HepG2 (cell line): ENCODE results near the gene ARRDC1. TPM values are rescaled to one million over a fixed set of nuclear protein-coding genes. Genes with fewer than 3 reads are reported as not detected.

Experiments used
- ATAC-seq: fragments of 200-7000 bp; cut with Tn5 transposase; 3 replicates; pipeline ENCODE4 v1.9.1; 2020; ENCODE audit warnings: mild to moderate bottlenecking, moderate library complexity
- BruUV-seq: library from RNA; stranded (reverse); fragments of 400-500 nt; replicated peaks from 2 replicates; lab custom pipeline; 2021; lab: Mats Ljungman, UMichigan
- CTCF ChIA-PET: fragments of 300-600 bp; formaldehyde crosslinking; extraction: SDS; loops from one replicate; lab custom pipeline; 2021; ENCODE audit warnings: low total read pairs, inconsistent platforms, low intra/inter-chr PET ratio; lab: Yijun Ruan, JAX
- POLR2A ChIA-PET: fragments of 350-600 bp; sonication (Branson Sonifier 250); formaldehyde crosslinking; loops from one replicate; lab custom pipeline; 2020; ENCODE audit warnings: antibody characterized with exemption, inconsistent platforms; lab: Yijun Ruan, JAX
- DNase-seq: peaks from one replicate; pipeline ENCODE4 v3.0.0-alpha.2; 2015; ENCODE audit warnings: low spot score
- FAIRE-seq: peaks from 3 replicates; lab custom pipeline; 2011; peaks lifted over from hg19 to GRCh38; lab: Jason Lieb, UNC
- H2AFZ ChIP-seq: one replicate; pipeline ENCODE4 v1.6.1; 2011; ENCODE audit warnings: low read length, inconsistent platforms
- H3K27ac ChIP-seq: fragments of 300-600 bp; 3 replicates; pipeline ENCODE4 v1.8.0; 2011; ENCODE audit warnings: mixed run types, mild to moderate bottlenecking, mixed read lengths, low read length, inconsistent platforms; ENCODE audit not compliant: insufficient read depth; ENCODE audit errors: extremely low read length
- H3K27me3 ChIP-seq, 2 experiments: fragments of 200-600 bp in 1 of 2; 2 replicates in 1 of 2; 3 replicates in 1 of 2; pipeline versions ENCODE4 v1.6.0 to v1.8.0; 2011; ENCODE audit warnings: low read length in 2 of 2, mild to moderate bottlenecking in 2 of 2, moderate library complexity in 2 of 2, inconsistent platforms in 1 of 2; ENCODE audit not compliant: insufficient read depth in 2 of 2, control insufficient read depth in 1 of 2
- H3K36me3 ChIP-seq, 2 experiments: fragments of 200-600 bp in 1 of 2; replicated peaks in 1 of 2; 2 replicates in 1 of 2; 3 replicates in 1 of 2; pipeline versions ENCODE4 v1.5.1 to v1.8.0; 2011; ENCODE audit warnings: low read length in 2 of 2, inconsistent platforms in 1 of 2; ENCODE audit not compliant: insufficient read depth in 2 of 2, control insufficient read depth in 1 of 2
- H3K4me1 ChIP-seq: 2 replicates; pipeline ENCODE4 v1.5.1; 2012; ENCODE audit warnings: low read length, inconsistent platforms; ENCODE audit not compliant: insufficient read depth
- H3K4me2 ChIP-seq: 2 replicates; pipeline ENCODE4 v1.6.0; 2011; ENCODE audit warnings: low read depth, low read length, inconsistent platforms
- H3K4me3 ChIP-seq, 3 experiments: fragments of 200-600 bp in 1 of 3; sonication (generic), shearing (Covaris generic) in 1 of 3; replicated peaks in 1 of 3; 2 replicates each; pipeline ENCODE4 v1.5.1; 2011 to 2016; ENCODE audit warnings: low read length in 3 of 3, inconsistent platforms in 2 of 3, low read depth in 2 of 3, mild to moderate bottlenecking in 2 of 3, control low read depth in 1 of 3, mixed read lengths in 1 of 3; ENCODE audit not compliant: insufficient read depth in 1 of 3
- H3K79me2 ChIP-seq: one replicate; pipeline ENCODE4 v1.6.1; 2011; ENCODE audit warnings: low read length, inconsistent platforms; ENCODE audit not compliant: insufficient read depth
- H3K9ac ChIP-seq: 2 replicates; pipeline ENCODE4 v1.6.0; 2011; ENCODE audit warnings: mild to moderate bottlenecking, low read depth, low read length, inconsistent platforms; ENCODE audit not compliant: insufficient read depth
- H3K9me3 ChIP-seq: 2 replicates; pipeline ENCODE4 v1.5.1; 2012; ENCODE audit warnings: mild to moderate bottlenecking, low read length
- H4K20me1 ChIP-seq: 2 replicates; pipeline ENCODE4 v1.6.0; 2011; ENCODE audit warnings: inconsistent platforms, mild to moderate bottlenecking, low read length, moderate library complexity; ENCODE audit not compliant: insufficient read depth
- ARNT ChIP-seq: fragments of 450-650 bp; IDR thresholded peaks from 2 replicates; pipeline ENCODE4 v1.6.1; 2017
- CENPT ChIP-seq: sonication (generic); formaldehyde crosslinking; IDR thresholded peaks from 2 replicates; pipeline ENCODE4 v1.8.0; 2022; ENCODE audit warnings: low read depth, mild to moderate bottlenecking, moderate library complexity, missing genetic modification reagents
- HCFC1 ChIP-seq: fragments of 150-350 bp; IDR thresholded peaks from 2 replicates; pipeline ENCODE4 v1.6.1; 2014; ENCODE audit warnings: low read depth, low read length
- HNRNPK ChIP-seq: fragments of 200-400 bp; formaldehyde crosslinking; IDR thresholded peaks from 2 replicates; pipeline ENCODE4 v1.6.1; 2018; ENCODE audit warnings: low read length, low read depth, moderate library complexity, mild to moderate bottlenecking; ENCODE audit not compliant: poor library complexity, severe bottlenecking
- MAFF ChIP-seq: IDR thresholded peaks from 2 replicates; pipeline ENCODE4 v1.6.1; 2011; ENCODE audit warnings: low read depth, low read length, improper control_type of control experiment
- MAFK ChIP-seq, 2 experiments: IDR thresholded peaks in 1 of 2; conservative IDR thresholded peaks in 1 of 2; 2 replicates each; pipeline ENCODE4 v1.6.1; 2011; ENCODE audit warnings: improper control_type of control experiment in 2 of 2, low read length in 2 of 2
- ZNF160 ChIP-seq: sonication (generic); formaldehyde crosslinking; IDR thresholded peaks from 2 replicates; pipeline ENCODE4 v1.8.0; 2022; ENCODE audit warnings: mild to moderate bottlenecking, inconsistent platforms, missing genetic modification reagents
- ZNF451 ChIP-seq: sonication (generic); formaldehyde crosslinking; IDR thresholded peaks from 2 replicates; pipeline ENCODE4 v1.5.0; 2020; ENCODE audit warnings: mild to moderate bottlenecking, missing genetic modification reagents
- ZNF597 ChIP-seq: sonication (generic); formaldehyde crosslinking; IDR thresholded peaks from 2 replicates; pipeline ENCODE4 v1.5.0; 2020; ENCODE audit warnings: missing genetic modification reagents
- WGBS: methylation state at CpG from one replicate; pipeline ENCODE4 v1.1.6; 2017; ENCODE audit warnings: low lambda C conversion rate; 5-methylcytosine and 5-hydroxymethylcytosine counted together
- in situ Hi-C: cut with HindIII; loops from 2 replicates; pipeline ENCODE4 v1.10.0; 2017; ENCODE audit warnings: low pct_unique_long_range_greater_than_20kb; ENCODE audit not compliant: extremely low pct_ligation_motif_present
- intact Hi-C: fragments of 100-400 bp; cut with micrococcal nuclease; formaldehyde crosslinking; loops from one replicate; pipeline ENCODE4 v1.10.0; 2022; ENCODE audit not compliant: unreplicated experiment
- polyA plus RNA-seq, 8 experiments: library from polyadenylated mRNA; depleted of rRNA in 3 of 8; stranded (reverse) in 7 of 8; unstranded in 1 of 8; fragments of >200 nt; fragmentation: Illumina TruSeq in 4 of 8; extraction: Trizol in 4 of 8; gene quantifications; 2 replicates each; pipeline versions ENCODE4 v1.2.1 to v1.2.3, GENCODE V29; 2011 to 2016; ENCODE audit warnings: low read depth in 4 of 8, missing spikeins in 1 of 8, mixed read lengths in 1 of 8; ENCODE audit not compliant: insufficient read depth in 1 of 8
- total RNA-seq, 5 experiments: library from RNA; depleted of rRNA; stranded (reverse); fragments of >200 nt; fragmentation: Illumina TruSeq; extraction: Trizol; gene quantifications; 2 replicates each; pipeline ENCODE4 v1.2.3, GENCODE V29; 2016; ENCODE audit warnings: low read depth in 1 of 5

ARRDC1 gene
- total and polyA plus RNA-seq, 2 of the 13 experiments (the other 11 are each of a cell fraction or from before 2014, with no cell fraction given), result 21.7 to 44.4 TPM

- DNase-seq, result no peak
- Histone ChIP-seq H3K4me2 (no peak overlapping the region), H3K27me3 (no peaks in the 10 kb centered on the region), H3K27ac (no peak overlapping the region), H3K9me3 (no peaks in the 10 kb centered on the region), H3K4me1 (peaks cover 27% of the 10 kb centered on the region), H4K20me1 (no peaks in the 10 kb centered on the region; the same call in 1 of the 2 replicates), H2AFZ (no peak overlapping the region), H3K9ac (no peak overlapping the region), H3K79me2 (peaks cover 20% of the 10 kb centered on the region), H3K4me3 (no peak overlapping the region), H3K36me3 (peaks cover 14 to 47% of the 10 kb centered on the region in 2 experiments; a peak in 4 of 5 replicates)
- in situ Hi-C loops, result no loop called here
- intact Hi-C loops, result no loop called here
- no peak for FAIRE-seq
- no peak for ATAC-seq
- BruUV-seq, result no TSS peak
- ChIA-PET POLR2A (interaction anchor here (1.8 to 2.1 kb wide), 2 partner anchors 10 to 24 kb away, joined by 6 to 7 read pairs; partner anchors contain the start of genes ARRDC1 and ZMYND19), CTCF (no interaction called here)
- WGBS, result 90% methylated on average over 2 of the region's 4 CpGs
- no peak for TF ChIP-seq ZNF160 (CRISPR knock-in tag)
- no peak for TF ChIP-seq ARNT
- peak; percentile 79 for TF ChIP-seq MAFF
- no peak for TF ChIP-seq CENPT
- TF ChIP-seq HNRNPK, result no peak
- no peak for TF ChIP-seq HCFC1
- TF ChIP-seq ZNF451, result no peak
- no peak for TF ChIP-seq ZNF597 (CRISPR knock-in tag)
- TF ChIP-seq MAFK (conservative IDR thresholded peaks at IDR 0.05 in 1 of 2, IDR thresholded peaks at IDR 0.05 in 1 of 2; ENCODE audit: low read length in 2 of 2), result peak; percentile 83 to 88
Observed at GRCh38 chr9:137580954-137581322, 24.5 kb upstream of the ARRDC1 start.
